Left kidney (tissue), 8 donors: ENCODE measurements around the gene SLC4A8. TPM values are rescaled to one million over a fixed set of nuclear protein-coding genes. Genes with fewer than 3 reads are reported as not detected.

ENCODE experiments used
- DNase-seq: peaks from one replicate; pipeline ENCODE4 v3.0.0-alpha.2; 2013
- long read RNA-seq, 8 donors: transcript quantifications; one replicate each; lab custom pipeline, GENCODE V29; 2026
- polyA plus RNA-seq: library from polyadenylated mRNA; unstranded; fragments of 120-200 nt; gene quantifications from one replicate; pipeline ENCODE4 v1.2.1, GENCODE V29; 2013; ENCODE audit not compliant: insufficient read length

The SLC4A8 gene
- polyA plus RNA-seq, result 6.2 TPM
- long read RNA-seq, donor 1, result 0 reads
- long read RNA-seq, donor 2, result 0 reads
- long read RNA-seq, donor 3, result 0 reads
- long read RNA-seq, donor 4, result 0 reads
- long read RNA-seq, donor 5, result 0 reads
- long read RNA-seq, donor 6, result 0 reads
- long read RNA-seq, donor 7, result 0 reads
- long read RNA-seq, donor 8, result 0 reads

DNA sequence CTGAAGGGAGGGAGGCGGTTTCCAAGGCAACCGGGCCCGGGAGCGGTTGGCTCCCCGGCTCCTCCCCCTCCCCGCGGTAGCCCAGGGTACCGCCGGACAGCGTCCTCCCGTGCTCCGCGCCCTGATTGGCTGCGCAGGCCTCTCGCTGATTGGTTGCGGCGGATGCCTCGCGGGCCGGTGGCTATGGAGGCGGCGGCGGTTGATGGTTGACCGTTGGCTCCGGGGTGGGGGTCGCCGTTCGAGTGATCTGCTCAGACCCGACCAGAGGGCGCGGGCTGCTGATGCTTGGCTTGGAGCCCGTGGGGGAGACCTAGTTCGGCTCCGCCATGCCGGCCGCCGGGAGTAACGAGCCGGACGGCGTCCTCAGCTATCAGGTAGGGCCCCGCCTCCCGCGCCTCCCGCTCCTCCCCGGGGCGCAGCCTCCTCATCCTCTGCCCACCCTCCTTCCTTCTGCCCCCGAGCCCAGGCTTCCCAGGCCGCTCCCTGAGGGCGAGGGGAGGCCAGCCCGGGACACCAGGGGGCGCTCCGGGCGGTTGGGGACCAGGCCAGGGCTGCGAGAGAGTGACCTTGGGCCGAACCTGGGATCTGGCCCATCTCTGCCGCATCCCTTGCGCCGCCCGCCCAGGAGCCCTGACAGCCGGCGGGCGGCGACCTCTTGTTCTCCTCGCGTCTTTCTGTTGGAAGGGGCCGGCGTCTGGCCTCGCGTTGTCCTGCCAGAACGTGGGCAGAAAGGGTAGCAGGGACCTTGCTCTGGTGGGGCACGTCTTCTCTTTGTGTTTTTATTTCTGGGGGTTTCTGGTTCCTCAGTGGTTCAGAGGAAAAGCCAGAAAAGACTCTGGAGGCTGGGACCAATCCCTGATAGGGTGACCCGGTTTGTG, at the start of gene SLC4A8:
Gene SLC4A8 (plus strand): TSS at position 170 of the 878 bp plus-strand sequence. CDS start 157 bp downstream, at position 327.
- peak; percentile 92 for DNase-seq

DNA sequence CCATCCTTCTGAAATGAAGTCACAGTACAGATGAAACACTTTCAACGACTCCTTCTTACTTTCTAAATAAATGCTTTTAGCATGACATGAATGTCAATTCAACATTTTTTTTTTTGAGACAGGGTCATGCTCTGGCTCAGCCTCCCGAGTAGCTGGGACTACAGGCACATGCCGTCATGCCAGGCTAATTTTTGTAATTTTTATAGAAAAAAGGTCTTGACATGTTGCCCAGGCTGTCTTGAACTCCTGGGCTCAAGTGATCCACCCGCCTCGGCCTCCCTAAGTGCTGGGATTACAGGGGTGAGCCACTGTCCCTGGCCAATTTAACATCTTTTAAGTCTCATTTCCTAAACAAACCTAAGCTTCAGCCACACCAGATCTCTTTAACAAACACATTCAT, 49.8 kb upstream of the SLC4A8 start:
- no peak for DNase-seq

DNA sequence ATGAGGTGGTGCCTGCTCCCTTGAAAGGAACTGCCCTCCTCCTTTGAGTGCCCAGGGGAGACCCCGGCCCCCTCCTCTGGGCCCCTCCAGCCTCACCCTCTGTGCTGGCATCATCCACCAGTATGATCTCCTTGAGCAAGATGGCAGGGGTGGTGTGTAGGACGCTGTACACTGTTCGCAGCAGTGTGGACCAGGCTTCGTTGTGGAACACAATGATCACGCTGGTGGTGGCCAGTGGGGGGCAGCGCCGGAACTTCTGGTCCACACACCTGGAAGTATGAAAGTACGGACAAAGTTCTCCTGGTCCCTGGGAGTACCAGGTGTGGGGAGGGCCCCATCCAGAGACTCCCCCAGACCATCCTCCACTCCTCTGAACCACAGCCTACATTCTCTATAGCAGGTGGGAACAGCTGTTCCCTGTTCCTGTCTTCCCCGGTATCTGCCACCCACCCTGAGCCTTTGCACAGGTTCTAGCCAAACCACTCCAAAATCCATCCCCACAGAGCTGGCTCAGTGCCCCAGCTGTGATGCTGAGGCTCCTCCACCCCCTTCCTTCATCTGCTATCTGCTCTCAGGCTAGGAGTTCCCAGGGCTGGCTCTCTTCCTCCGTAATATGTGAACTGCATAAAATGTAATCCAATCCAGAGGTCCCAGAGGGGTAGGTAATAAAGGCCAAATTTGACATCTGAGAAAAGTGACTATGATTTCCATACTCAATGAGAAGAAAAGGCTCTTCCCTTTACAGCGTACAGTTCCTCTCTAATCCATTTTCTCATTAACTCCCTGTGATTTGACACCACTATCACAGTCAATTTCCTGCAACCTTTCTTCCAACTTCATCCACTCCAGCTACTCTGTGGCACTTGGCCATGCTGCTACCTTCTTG, 47.3 kb upstream of the SLC4A8 start:
- DNase-seq, result no peak

DNA sequence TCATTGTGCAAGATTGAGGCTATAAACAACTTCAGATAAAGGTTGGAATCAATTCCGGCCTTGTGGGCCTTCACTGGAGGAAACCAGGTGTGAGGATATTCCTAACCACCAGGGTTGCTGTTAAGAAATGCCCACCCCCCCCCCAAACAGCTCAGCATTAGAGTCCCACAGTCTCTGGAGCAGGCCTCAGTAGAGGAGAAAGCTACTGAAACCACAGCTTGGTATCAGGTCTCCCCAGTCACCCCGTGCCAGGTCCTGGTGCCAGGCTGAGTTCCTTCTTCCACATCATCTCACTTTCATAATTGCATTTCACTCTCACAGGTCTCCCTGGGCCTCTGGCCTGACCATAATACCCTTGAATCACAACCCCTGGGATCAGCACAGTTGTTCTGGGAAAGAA, 45.9 kb upstream of the SLC4A8 start:
- DNase-seq, result no peak

DNA sequence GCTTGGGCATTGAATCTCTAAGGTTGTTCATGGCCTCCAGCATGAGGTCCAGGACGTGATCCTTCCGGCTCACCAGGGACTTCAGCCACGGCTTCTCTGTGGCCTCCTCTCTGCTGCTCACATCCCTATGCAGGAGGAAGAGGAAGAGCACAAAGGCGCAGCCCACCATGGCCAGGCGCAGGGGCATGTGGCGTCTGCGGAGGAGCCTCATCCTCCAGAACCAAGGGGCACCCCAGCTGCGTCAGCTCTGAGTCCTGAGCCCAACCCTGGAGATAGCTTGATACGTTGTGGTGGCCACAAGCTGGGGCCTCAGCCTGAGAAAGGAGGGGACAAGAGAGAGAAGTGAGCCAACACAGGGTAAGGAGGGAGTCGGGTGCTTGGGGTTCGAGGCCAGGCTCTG, 45.1 kb upstream of the SLC4A8 start:
- no peak for DNase-seq

DNA sequence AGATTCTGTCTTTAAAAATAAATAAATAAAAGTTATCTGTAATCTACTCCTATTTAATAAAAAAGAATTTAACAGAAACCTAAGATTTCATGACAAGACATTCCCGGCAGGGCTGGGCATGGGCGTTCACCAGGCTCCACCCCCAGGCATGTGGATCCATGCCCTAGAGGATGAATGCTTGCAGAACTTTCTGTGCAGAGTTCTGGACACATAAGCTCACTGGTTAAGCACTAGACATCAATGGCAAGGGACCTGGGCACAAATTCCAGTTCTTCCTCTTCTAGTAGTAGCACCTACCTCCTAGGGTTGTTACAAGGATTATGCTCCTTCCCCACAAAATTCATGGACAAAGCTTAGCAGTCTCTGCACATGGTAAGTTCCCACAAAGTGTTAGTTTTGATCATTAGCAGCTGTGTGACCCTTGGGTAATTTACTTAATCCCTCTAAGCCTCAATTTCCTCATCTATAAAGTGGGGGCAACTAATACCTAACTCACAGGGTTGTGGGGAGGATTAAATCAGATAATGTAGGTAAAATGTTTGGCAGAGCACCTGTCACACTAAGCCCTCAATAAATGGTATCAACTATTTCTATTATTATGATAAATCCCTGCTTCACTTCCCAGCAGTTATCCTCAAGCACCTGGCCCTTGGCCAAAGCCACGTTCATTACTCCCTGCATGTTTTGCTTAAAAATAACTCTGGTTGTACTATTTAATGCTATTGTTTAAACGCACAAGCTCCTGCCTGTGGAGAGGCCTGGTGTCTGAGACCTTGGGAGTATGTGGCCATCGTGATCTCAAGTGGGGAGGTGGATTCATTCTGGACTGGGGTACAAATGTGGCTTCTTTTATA, 43.2 kb upstream of the SLC4A8 start:
- DNase-seq, result no peak

DNA sequence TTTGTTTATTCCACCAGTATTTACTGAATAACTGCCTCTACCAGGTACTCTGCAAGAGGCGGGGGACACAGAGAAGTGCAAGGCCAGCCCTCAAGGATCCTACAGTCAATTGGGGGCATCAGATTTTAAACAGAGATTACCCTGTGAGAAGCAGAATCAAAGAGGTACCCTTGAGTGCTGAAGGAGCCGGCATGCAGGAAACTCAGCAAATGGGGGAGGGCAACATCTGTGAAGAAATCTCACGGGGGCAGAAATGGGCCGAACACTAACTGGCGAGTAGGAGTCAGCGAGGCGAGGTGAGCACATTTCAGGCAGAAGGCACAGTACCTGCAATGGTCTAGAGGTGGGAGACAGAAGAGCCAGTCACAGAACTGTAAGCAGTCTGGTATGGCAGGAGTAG, 42.5 kb upstream of the SLC4A8 start:
- no peak for DNase-seq

DNA sequence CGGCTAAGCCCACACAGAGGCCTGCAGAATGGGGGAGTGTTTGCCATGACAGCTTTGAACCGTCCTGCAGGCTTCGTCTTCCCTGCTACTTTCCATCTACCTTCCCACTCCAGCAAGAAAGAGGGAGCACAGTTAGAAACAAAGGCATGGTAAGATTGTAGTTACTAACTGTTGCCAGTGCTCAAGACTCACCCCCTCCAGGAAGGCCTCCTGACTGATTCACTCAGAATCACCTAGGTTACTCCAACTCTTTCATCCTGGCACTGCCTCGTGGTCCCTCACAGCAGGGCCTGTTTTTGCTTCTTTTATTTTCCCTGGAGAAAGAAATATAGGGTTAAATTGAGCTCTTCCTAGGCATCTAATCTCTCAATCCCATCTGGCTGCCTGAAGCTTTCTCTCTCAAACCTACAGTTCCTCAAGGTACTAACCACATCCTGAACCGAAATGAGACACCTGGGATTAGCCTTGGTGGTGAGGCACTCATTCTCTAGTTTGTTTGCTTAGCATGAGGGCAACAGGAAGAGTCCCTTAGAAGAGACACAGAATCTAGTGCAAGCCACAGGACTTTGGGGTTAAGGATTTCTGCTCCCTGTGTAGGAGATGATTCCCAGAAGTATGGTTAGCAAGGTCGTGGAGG, 41.2 kb upstream of the SLC4A8 start:
- no peak for DNase-seq

DNA sequence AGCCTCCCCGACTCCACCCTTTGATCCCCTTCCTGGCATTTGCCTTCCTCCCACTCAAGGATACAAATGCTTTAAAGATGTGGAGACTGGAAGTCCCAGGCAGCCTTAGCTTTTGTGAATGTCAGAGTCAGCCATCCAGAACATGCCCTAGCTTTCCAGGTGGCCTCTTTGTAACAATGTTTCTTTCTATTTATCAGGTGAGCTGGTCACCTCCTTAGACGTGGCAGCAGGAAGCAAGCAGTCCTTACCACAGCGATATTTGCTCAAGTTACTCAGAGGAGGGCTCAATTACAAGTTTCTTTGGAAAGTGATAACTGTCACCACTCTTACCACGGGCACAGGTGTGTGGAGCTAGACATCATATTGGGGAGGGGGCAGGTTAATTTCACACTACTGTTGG, 38.3 kb upstream of the SLC4A8 start:
- no peak for DNase-seq

DNA sequence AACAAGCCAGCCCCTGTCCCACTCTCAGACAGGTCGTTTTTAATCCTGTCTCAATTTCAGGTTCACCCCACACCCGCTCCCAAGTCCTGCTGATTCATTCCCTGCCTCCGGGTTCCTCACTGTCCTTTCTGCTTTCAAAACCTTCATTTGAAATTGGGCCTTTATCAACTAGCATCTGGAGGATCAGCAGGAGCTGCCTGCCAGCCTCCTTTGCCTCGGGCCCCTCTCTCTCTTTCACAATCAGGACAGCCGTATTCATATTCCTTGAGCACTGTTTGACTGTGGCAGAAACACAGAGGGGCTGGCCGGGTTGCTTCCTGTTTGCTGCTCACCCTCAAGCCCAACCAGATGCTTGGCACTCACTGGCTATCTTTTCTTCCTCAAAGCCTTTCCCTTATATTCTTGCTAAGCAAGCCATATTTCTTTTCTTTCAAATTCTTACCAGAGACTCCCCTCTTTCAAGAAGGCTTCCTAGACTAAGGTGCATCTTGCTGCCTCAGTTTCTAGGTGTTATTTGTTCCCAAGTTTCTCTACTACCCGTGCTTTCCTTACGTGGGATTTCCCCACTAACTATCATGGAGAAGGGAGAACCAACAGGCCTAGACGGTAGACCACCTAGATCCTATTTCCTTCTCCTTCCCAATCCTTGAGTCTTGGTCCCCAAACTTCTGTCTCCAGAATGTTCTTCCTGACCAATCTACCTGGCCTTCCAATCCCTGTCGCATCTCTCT, 36.4 kb upstream of the SLC4A8 start:
- no peak for DNase-seq

DNA sequence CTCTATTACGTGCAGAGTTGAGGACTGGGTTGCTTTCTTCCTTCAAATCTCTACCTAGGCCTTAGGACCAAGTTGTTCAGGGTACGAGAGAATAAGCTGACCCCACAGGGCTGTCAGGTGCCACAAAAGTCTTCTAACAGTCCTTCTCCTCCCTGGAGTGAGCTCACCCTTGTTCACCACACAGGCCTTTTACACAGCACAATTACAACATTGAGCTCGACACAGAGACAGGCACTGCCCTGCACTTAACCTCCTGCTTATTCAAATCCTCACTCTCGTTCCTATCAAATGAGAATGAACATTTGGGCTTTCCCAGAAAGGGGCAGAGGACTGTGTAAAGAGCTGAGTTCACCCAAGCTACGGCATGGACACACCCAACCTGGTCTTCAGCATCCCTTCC, 35.8 kb upstream of the SLC4A8 start:
- no peak for DNase-seq

DNA sequence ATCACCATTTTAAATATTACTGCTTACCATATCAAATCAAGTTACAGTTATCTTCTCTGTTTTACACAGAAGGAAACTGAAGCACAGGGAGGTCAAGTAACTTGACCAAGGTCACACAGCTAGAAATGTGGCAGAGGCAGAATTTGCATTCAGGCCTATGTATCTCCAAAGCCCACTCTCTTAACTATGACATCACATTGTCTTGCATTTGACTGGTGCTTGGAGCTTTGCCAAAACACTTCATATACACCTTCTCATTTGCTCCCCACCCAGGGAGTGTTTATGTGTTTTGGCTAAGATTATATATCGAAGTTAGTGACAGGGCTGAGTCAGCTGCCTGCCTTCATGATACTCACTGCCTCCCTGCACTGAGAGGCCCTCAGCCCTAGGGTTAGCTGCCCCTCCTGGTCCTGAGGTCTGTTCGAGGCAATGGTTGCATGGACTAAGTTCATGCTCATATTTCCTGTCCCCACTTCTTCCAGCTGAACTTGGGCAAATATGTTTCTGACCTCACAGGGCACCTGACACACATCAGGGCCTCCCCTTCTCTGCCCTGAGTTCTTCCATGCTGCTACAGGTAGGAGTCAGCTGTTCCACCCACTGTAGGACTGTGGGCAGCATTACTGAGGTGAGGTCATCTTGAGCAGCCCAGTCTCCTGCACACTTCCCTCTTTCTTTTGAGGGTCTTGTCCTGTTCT, 35.2 kb upstream of the SLC4A8 start:
- no peak for DNase-seq

DNA sequence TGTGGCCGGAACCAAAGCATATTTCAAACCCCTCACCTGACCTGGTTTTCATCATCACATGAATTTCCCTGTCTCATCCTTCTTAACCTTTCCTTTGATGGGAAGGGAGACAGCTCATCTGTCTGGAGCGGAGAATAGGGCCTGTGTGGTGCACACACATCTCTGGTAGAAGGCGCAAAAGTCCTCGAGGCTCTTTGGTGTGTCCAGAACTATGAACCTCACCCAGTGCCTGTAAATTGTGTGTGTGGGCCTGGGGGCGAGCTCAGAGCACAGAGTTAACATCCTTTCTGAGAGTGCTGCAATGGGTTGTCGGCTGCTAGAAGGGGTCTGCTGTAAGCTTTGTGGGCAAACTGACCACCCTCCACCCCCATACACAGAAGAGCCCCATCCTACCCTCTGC, 34.2 kb upstream of the SLC4A8 start:
- no peak for DNase-seq

DNA sequence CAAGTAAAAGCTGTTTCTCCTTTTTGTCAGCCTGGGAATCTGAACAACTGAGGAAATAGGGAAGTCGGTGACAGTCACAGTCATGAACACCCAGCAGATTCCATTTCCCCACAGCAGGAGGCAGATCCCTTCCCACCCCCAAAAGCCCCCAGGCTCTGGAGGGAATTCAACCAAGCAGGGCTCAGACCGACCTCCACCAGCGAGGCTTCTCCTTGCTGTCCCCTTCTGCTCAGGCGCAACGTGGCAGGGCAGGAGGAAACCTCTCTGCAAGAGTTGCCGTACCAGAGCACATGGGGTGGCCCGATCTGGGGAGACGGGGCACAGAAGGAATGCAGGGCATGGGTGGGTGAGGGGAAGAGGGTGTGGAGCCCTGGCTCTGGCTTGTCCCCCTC, 33.7 kb upstream of the SLC4A8 start:
- DNase-seq, result no peak

DNA sequence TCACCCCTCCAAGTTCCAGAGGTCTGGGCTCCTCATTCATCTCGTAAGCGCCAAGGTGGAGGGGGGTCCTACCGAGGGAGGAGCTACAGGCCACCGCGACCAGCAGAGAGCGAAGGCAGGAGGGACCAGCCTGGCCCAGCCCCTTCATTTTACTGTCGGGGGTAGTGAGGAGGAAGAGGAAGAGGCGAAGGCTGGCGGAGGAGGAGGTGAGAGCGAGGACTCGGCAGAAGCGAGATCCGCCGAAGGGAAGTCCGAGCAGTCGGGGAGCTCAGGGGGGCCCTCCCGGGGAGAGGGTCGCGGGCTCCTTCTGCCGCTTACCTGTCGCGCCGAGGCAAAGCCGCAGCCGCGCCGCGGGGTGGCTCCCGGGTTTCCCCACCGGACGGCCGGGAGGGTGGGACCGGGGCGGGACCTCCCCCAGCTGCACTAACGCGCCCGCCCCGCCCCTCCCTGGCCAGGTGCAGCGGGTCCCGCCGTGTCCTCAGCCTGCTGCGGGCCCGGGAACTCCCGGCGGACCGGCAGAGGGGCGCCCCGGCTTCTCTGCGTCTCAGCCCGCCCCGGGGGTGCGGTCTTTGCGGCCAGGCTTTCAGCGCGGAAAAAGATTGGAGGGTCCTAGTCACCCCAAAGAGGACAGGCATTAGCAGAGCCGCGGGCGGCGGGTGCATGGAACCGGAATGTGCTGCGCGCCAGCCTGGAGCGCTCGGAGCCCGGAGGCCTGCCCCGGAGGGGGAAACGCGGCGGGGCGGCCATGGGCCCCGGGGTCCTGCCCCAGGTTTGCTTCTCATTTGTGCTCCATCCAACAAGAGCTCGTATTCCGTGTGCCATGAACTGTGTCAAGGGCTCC, 33.1 kb upstream of the SLC4A8 start, which contains the start of gene GALNT6:
Gene GALNT6 (minus strand): TSS at position 124 of the 841 bp plus-strand sequence. CDS start 11,625 bp downstream, outside the sequence.
- no peak for DNase-seq

DNA sequence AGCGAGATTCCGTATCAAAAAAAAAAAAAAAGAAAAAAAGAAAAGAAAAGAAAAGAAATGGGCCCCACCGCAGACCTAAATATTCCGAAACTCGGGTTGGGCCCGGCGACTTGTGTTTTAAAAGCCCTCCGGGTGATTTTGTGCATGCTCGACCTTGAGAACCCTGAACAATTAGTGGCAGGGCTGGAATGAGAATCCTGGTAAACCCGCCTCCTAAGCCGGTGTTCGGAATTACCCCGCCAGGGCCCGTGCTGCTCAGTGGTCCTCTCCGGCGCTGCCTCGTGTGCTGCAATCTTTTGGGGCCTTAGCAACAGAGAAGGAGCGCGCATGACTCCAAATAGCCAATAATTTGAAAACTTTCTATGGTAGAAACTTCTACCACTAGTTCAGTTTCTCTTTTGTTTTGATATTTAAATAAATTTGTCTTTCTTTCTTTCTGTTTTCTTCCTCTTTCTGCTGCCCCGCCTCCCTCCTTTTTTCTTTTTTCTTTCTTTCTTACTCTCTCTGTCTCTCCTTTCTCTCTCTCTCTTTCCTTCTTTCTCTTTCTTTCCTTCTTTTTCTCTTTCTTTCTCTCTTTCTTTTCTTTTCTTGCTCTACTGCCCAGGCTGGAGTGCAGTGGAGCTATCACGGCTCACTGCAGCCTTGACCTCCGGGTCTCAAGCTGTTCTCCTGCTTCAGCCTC, 31.9 kb upstream of the SLC4A8 start:
- no peak for DNase-seq

DNA sequence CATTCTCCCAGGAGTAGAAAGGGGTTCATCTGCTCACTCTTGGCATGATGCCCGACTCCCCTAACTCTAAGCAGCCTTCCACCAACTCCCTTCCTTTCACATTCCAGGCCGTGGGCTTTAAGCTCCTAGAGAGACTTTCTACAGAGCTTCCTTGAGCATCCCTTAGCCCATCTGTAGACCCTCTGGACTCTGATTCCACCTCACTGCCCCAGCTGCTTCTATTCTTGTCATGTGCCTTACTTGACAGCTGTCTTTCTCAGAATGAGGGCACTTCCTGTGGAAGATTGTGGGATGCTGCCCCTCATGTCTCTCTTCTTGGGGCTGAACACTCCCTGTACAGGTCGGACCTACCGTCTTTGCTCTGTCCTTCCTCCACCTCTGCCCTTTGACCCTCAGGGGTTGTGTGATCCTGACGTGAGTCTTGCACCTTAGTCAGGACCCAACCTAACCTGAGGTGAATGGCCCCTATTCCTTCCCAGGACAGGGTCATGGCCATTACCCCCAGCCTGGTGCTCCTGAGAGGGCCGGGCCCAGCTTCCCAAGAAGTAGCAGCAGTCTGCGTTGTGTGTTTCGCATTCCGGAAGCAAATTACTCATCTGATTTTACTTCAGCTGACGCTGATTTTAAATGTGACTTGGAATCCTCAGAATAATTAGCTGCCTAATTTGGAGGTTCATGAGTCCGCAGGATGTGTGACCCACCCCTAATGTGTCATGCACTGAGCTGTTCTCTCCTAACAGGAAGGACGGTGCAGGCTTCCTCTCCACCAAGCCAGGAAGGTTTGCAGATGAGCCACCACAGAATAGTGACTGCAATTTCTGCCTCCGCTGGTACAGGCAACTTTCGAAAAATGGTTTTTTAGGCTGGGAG, 30.7 kb upstream of the SLC4A8 start:
- DNase-seq, result no peak
